Measurements from ENCODE around the gene PALM3.

DNA sequence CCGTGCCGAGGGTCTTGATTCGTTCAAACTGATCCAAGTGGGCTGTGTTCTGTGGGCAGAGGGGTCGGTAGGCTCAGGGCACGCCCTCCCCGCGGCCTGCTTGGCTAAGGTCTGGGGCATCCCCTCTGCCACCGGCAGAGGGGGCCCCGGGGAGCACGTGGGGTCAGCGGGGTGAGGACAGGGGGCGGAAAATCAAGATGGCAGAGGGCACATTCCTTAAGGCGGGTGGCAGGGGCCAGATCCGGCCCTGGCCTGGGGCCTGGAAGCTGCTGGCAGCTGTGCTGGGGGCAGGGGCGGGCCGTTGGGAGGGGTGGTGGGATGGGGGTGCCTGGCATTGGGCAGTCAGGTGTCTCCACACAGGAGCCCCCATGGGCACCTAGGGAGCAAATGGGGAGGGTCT, 45.0 kb upstream of the PALM3 start:
- TF ChIP-seq, protein P1, sequence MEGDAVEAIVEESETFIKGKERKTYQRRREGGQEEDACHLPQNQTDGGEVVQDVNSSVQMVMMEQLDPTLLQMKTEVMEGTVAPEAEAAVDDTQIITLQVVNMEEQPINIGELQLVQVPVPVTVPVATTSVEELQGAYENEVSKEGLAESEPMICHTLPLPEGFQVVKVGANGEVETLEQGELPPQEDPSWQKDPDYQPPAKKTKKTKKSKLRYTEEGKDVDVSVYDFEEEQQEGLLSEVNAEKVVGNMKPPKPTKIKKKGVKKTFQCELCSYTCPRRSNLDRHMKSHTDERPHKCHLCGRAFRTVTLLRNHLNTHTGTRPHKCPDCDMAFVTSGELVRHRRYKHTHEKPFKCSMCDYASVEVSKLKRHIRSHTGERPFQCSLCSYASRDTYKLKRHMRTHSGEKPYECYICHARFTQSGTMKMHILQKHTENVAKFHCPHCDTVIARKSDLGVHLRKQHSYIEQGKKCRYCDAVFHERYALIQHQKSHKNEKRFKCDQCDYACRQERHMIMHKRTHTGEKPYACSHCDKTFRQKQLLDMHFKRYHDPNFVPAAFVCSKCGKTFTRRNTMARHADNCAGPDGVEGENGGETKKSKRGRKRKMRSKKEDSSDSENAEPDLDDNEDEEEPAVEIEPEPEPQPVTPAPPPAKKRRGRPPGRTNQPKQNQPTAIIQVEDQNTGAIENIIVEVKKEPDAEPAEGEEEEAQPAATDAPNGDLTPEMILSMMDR (conservative IDR thresholded peaks at IDR 0.05; ENCODE audit: low read depth in 2 of 2) = peak; percentile 14 to 22; a peak in 2 of 4 replicates
- TF ChIP-seq, protein P2, sequence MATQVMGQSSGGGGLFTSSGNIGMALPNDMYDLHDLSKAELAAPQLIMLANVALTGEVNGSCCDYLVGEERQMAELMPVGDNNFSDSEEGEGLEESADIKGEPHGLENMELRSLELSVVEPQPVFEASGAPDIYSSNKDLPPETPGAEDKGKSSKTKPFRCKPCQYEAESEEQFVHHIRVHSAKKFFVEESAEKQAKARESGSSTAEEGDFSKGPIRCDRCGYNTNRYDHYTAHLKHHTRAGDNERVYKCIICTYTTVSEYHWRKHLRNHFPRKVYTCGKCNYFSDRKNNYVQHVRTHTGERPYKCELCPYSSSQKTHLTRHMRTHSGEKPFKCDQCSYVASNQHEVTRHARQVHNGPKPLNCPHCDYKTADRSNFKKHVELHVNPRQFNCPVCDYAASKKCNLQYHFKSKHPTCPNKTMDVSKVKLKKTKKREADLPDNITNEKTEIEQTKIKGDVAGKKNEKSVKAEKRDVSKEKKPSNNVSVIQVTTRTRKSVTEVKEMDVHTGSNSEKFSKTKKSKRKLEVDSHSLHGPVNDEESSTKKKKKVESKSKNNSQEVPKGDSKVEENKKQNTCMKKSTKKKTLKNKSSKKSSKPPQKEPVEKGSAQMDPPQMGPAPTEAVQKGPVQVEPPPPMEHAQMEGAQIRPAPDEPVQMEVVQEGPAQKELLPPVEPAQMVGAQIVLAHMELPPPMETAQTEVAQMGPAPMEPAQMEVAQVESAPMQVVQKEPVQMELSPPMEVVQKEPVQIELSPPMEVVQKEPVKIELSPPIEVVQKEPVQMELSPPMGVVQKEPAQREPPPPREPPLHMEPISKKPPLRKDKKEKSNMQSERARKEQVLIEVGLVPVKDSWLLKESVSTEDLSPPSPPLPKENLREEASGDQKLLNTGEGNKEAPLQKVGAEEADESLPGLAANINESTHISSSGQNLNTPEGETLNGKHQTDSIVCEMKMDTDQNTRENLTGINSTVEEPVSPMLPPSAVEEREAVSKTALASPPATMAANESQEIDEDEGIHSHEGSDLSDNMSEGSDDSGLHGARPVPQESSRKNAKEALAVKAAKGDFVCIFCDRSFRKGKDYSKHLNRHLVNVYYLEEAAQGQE (IDR thresholded peaks at IDR 0.05; ENCODE audit: unreplicated experiment) = no peak
- TF ChIP-seq, protein P3, sequence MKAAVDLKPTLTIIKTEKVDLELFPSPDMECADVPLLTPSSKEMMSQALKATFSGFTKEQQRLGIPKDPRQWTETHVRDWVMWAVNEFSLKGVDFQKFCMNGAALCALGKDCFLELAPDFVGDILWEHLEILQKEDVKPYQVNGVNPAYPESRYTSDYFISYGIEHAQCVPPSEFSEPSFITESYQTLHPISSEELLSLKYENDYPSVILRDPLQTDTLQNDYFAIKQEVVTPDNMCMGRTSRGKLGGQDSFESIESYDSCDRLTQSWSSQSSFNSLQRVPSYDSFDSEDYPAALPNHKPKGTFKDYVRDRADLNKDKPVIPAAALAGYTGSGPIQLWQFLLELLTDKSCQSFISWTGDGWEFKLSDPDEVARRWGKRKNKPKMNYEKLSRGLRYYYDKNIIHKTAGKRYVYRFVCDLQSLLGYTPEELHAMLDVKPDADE (IDR thresholded peaks at IDR 0.05) = no peak
- TF ChIP-seq ZNF114 (CRISPR knock-in tag; IDR thresholded peaks at IDR 0.05) = no peak
- TF ChIP-seq EZH2 (IDR thresholded peaks at IDR 0.05; ENCODE audit: low read depth, unreplicated experiment) = no peak
- TF ChIP-seq NANOG (IDR thresholded peaks at IDR 0.05; ENCODE audit: borderline replicate concordance) = no peak
- TF ChIP-seq JUNB (IDR thresholded peaks at IDR 0.05; ENCODE audit: unreplicated experiment) = no peak
- TF ChIP-seq ZNF331 (CRISPR knock-in tag; IDR thresholded peaks at IDR 0.05; ENCODE audit: low read depth) = no peak
- TF ChIP-seq EZH2phosphoT487 (IDR thresholded peaks at IDR 0.05; ENCODE audit: unreplicated experiment) = no peak
- TF ChIP-seq, protein P4, sequence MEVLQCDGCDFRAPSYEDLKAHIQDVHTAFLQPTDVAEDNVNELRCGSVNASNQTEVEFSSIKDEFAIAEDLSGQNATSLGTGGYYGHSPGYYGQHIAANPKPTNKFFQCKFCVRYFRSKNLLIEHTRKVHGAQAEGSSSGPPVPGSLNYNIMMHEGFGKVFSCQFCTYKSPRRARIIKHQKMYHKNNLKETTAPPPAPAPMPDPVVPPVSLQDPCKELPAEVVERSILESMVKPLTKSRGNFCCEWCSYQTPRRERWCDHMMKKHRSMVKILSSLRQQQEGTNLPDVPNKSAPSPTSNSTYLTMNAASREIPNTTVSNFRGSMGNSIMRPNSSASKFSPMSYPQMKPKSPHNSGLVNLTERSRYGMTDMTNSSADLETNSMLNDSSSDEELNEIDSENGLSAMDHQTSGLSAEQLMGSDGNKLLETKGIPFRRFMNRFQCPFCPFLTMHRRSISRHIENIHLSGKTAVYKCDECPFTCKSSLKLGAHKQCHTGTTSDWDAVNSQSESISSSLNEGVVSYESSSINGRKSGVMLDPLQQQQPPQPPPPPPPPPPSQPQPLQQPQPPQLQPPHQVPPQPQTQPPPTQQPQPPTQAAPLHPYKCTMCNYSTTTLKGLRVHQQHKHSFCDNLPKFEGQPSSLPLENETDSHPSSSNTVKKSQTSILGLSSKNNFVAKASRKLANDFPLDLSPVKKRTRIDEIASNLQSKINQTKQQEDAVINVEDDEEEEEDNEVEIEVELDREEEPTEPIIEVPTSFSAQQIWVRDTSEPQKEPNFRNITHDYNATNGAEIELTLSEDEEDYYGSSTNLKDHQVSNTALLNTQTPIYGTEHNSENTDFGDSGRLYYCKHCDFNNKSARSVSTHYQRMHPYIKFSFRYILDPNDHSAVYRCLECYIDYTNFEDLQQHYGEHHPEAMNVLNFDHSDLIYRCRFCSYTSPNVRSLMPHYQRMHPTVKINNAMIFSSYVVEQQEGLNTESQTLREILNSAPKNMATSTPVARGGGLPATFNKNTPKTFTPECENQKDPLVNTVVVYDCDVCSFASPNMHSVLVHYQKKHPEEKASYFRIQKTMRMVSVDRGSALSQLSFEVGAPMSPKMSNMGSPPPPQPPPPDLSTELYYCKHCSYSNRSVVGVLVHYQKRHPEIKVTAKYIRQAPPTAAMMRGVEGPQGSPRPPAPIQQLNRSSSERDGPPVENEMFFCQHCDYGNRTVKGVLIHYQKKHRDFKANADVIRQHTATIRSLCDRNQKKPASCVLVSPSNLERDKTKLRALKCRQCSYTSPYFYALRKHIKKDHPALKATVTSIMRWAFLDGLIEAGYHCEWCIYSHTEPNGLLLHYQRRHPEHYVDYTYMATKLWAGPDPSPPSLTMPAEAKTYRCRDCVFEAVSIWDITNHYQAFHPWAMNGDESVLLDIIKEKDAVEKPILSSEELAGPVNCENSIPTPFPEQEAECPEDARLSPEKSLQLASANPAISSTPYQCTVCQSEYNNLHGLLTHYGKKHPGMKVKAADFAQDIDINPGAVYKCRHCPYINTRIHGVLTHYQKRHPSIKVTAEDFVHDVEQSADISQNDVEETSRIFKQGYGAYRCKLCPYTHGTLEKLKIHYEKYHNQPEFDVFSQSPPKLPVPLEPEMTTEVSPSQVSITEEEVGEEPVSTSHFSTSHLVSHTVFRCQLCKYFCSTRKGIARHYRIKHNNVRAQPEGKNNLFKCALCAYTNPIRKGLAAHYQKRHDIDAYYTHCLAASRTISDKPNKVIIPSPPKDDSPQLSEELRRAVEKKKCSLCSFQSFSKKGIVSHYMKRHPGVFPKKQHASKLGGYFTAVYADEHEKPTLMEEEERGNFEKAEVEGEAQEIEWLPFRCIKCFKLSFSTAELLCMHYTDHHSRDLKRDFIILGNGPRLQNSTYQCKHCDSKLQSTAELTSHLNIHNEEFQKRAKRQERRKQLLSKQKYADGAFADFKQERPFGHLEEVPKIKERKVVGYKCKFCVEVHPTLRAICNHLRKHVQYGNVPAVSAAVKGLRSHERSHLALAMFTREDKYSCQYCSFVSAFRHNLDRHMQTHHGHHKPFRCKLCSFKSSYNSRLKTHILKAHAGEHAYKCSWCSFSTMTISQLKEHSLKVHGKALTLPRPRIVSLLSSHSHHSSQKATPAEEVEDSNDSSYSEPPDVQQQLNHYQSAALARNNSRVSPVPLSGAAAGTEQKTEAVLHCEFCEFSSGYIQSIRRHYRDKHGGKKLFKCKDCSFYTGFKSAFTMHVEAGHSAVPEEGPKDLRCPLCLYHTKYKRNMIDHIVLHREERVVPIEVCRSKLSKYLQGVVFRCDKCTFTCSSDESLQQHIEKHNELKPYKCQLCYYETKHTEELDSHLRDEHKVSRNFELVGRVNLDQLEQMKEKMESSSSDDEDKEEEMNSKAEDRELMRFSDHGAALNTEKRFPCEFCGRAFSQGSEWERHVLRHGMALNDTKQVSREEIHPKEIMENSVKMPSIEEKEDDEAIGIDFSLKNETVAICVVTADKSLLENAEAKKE (CRISPR knock-in tag; IDR thresholded peaks at IDR 0.05) = no peak

Measured in GM23338 (cell line).